HepG2 (cell line): ENCODE results near the gene POU2F1. TPM values are rescaled to one million over a fixed set of nuclear protein-coding genes. Genes with fewer than 3 reads are reported as not detected.

Source experiments
- ADNP ChIP-seq: sonication (generic); formaldehyde crosslinking; IDR thresholded peaks from 2 replicates; pipeline ENCODE4 v1.4.0; 2020; ENCODE audit warnings: missing genetic modification reagents
- FOXK1 ChIP-seq: sonication (generic); formaldehyde crosslinking; IDR thresholded peaks from 2 replicates; pipeline ENCODE4 v1.4.0; 2020; ENCODE audit warnings: low read depth, missing genetic modification reagents, borderline replicate concordance
- HDAC2 ChIP-seq: sonication (generic); formaldehyde crosslinking; IDR thresholded peaks from 2 replicates; pipeline ENCODE4 v1.4.0; 2020; ENCODE audit warnings: missing genetic modification reagents
- HES4 ChIP-seq: sonication (generic); formaldehyde crosslinking; IDR thresholded peaks from 2 replicates; pipeline ENCODE4 v1.9.0; 2021; ENCODE audit warnings: mild to moderate bottlenecking, missing genetic modification reagents, borderline replicate concordance
- HNRNPL ChIP-seq: fragments of 200-400 bp; formaldehyde crosslinking; IDR thresholded peaks from 2 replicates; pipeline ENCODE4 v1.6.1; 2017; ENCODE audit warnings: mild to moderate bottlenecking, low read depth, low read length
- JUNB ChIP-seq: sonication (generic); formaldehyde crosslinking; IDR thresholded peaks from 2 replicates; pipeline ENCODE4 v1.8.0; 2022; ENCODE audit warnings: missing genetic modification reagents, mild to moderate bottlenecking, borderline replicate concordance
- KDM5A ChIP-seq: fragments of 200-600 bp; sonication (generic); IDR thresholded peaks from 2 replicates; pipeline ENCODE4 v1.7.0; 2018; ENCODE audit warnings: antibody characterized with exemption, mild to moderate bottlenecking, low read length, borderline replicate concordance
- KMT2A ChIP-seq: sonication (generic); formaldehyde crosslinking; IDR thresholded peaks from 2 replicates; pipeline ENCODE4 v1.4.0; 2020; ENCODE audit warnings: missing genetic modification reagents
- MTF2 ChIP-seq: sonication (generic); formaldehyde crosslinking; IDR thresholded peaks from 2 replicates; pipeline ENCODE4 v1.5.0; 2020; ENCODE audit warnings: missing genetic modification reagents, borderline replicate concordance
- NFKBIZ ChIP-seq: IDR thresholded peaks from 2 replicates; pipeline ENCODE4 v1.6.1; 2018; ENCODE audit warnings: missing genetic modification reagents, missing compliant biosample characterization
- NFRKB ChIP-seq: fragments of 450-650 bp; IDR thresholded peaks from 2 replicates; pipeline ENCODE4 v1.6.1; 2017
- NPAS2 ChIP-seq: sonication (generic); formaldehyde crosslinking; IDR thresholded peaks from 2 replicates; pipeline ENCODE4 v1.8.0; 2022; ENCODE audit warnings: mild to moderate bottlenecking, missing genetic modification reagents, borderline replicate concordance
- NR0B2 ChIP-seq: sonication (generic); formaldehyde crosslinking; IDR thresholded peaks from 2 replicates; pipeline ENCODE4 v1.4.0; 2020; ENCODE audit warnings: mild to moderate bottlenecking, missing genetic modification reagents
- PLRG1 ChIP-seq: fragments of 450-650 bp; conservative IDR thresholded peaks from 2 replicates; pipeline ENCODE4 v1.6.1; 2016
- RAD21 ChIP-seq: fragments of 450-650 bp; formaldehyde crosslinking; IDR thresholded peaks from 2 replicates; pipeline ENCODE4 v1.5.0; 2020; ENCODE audit warnings: mild to moderate bottlenecking
- RFX5 ChIP-seq: IDR thresholded peaks from 2 replicates; pipeline ENCODE4 v1.6.1; 2011; ENCODE audit warnings: low read depth, low read length, improper control_type of control experiment
- SMYD3 ChIP-seq: sonication (generic); formaldehyde crosslinking; IDR thresholded peaks from 2 replicates; pipeline ENCODE4 v1.8.1; 2023; ENCODE audit warnings: mild to moderate bottlenecking, missing genetic modification reagents
- SNRNP70 ChIP-seq: fragments of 200-400 bp; formaldehyde crosslinking; IDR thresholded peaks from 2 replicates; pipeline ENCODE4 v1.6.1; 2017; ENCODE audit warnings: mild to moderate bottlenecking, low read depth, low read length, moderate library complexity
- TAF15 ChIP-seq: fragments of 200-400 bp; formaldehyde crosslinking; IDR thresholded peaks from one replicate; pipeline ENCODE4 v1.6.1; 2018; ENCODE audit warnings: mild to moderate bottlenecking, low read depth, low read length; ENCODE audit not compliant: poor library complexity, severe bottlenecking
- TCF7L2 ChIP-seq: IDR thresholded peaks from 2 replicates; pipeline ENCODE4 v1.6.1; 2011; ENCODE audit warnings: mild to moderate bottlenecking, low read depth, low read length, moderate library complexity
- XRCC5 ChIP-seq: fragments of 200-400 bp; formaldehyde crosslinking; optimal IDR thresholded peaks from 2 replicates; pipeline ENCODE3; 2017; ENCODE audit warnings: mild to moderate bottlenecking, low read length
- YEATS2 ChIP-seq: sonication (generic); formaldehyde crosslinking; IDR thresholded peaks from 2 replicates; pipeline ENCODE4 v1.4.0; 2020; ENCODE audit warnings: missing genetic modification reagents, borderline replicate concordance
- YEATS4 ChIP-seq: sonication (generic); formaldehyde crosslinking; IDR thresholded peaks from 2 replicates; pipeline ENCODE4 v1.4.0; 2020; ENCODE audit warnings: missing genetic modification reagents, borderline replicate concordance
- ZBTB4 ChIP-seq: sonication (generic); formaldehyde crosslinking; IDR thresholded peaks from 2 replicates; pipeline ENCODE4 v1.4.0; 2020; ENCODE audit warnings: missing genetic modification reagents, mild to moderate bottlenecking, borderline replicate concordance
- ZNF138 ChIP-seq: sonication (generic); formaldehyde crosslinking; IDR thresholded peaks from 2 replicates; pipeline ENCODE4 v1.5.0; 2020; ENCODE audit warnings: mild to moderate bottlenecking, low read depth, missing genetic modification reagents
- ZNF235 ChIP-seq: sonication (generic); formaldehyde crosslinking; IDR thresholded peaks from 2 replicates; pipeline ENCODE4 v1.8.1; 2023; ENCODE audit warnings: mild to moderate bottlenecking, missing genetic modification reagents, borderline replicate concordance
- ZNF331 ChIP-seq: sonication (generic); formaldehyde crosslinking; IDR thresholded peaks from 2 replicates; pipeline ENCODE4 v1.4.0; 2020; ENCODE audit warnings: missing genetic modification reagents
- ZNF598 ChIP-seq: sonication (generic); formaldehyde crosslinking; IDR thresholded peaks from 2 replicates; pipeline ENCODE4 v1.5.1; 2020; ENCODE audit warnings: mild to moderate bottlenecking, missing genetic modification reagents, borderline replicate concordance
- ZNF670 ChIP-seq: sonication (generic); formaldehyde crosslinking; IDR thresholded peaks from 2 replicates; pipeline ENCODE4 v1.8.0; 2022; ENCODE audit warnings: mild to moderate bottlenecking, missing genetic modification reagents, borderline replicate concordance
- polyA plus RNA-seq, 8 experiments: library from polyadenylated mRNA; depleted of rRNA in 3 of 8; stranded (reverse) in 7 of 8; unstranded in 1 of 8; fragments of >200 nt; fragmentation: Illumina TruSeq in 4 of 8; extraction: Trizol in 4 of 8; gene quantifications; 2 replicates each; pipeline versions ENCODE4 v1.2.1 to v1.2.3, GENCODE V29; 2011 to 2016; ENCODE audit warnings: low read depth in 4 of 8, missing spikeins in 1 of 8, mixed read lengths in 1 of 8; ENCODE audit not compliant: insufficient read depth in 1 of 8
- total RNA-seq, 5 experiments: library from RNA; depleted of rRNA; stranded (reverse); fragments of >200 nt; fragmentation: Illumina TruSeq; extraction: Trizol; gene quantifications; 2 replicates each; pipeline ENCODE4 v1.2.3, GENCODE V29; 2016; ENCODE audit warnings: low read depth in 1 of 5

POU2F1 gene
- total and polyA plus RNA-seq, 2 of the 13 experiments (the other 11 are each of a cell fraction or from before 2014, with no cell fraction given), result 10.2 to 13.0 TPM

- TF ChIP-seq ZBTB4 (CRISPR knock-in tag) (no peak), HDAC2 (CRISPR knock-in tag) (no peak), NFKBIZ (CRISPR knock-in tag) (no peak), TCF7L2 (no peak), RFX5 (no peak), HES4 (no peak), HNRNPL (no peak), ZNF235 (CRISPR knock-in tag) (0 out of 2 replicates have a peak, but pooled peaks have one; percentile 44), NR0B2 (no peak), ZNF138 (CRISPR knock-in tag) (no peak), SMYD3 (CRISPR knock-in tag) (no peak), YEATS2 (CRISPR knock-in tag) (peak; percentile 61; the same call in 1 of the 2 replicates), ZNF670 (CRISPR knock-in tag) (no peak), MTF2 (CRISPR knock-in tag) (no peak), NFRKB (no peak), ZNF331 (CRISPR knock-in tag) (0 out of 2 replicates have a peak, but pooled peaks have one; percentile 7), NPAS2 (CRISPR knock-in tag) (no peak), ZNF598 (CRISPR knock-in tag) (0 out of 2 replicates have a peak, but pooled peaks have one; percentile 38), XRCC5 (no peak), KDM5A (no peak), YEATS4 (CRISPR knock-in tag) (no peak), SNRNP70 (no peak), FOXK1 (peak; percentile 95), JUNB (no peak), TAF15 (no peak), PLRG1 (no peak), RAD21 (CRISPR knock-in tag) (no peak; the same call in 1 of the 2 replicates), KMT2A (peak; percentile 73), ADNP (CRISPR knock-in tag) (no peak)
These were observed 1.3 kb downstream of the POU2F1 start (continued) for GRCh38 chr1:167221738-167222610.
